Measurements from ENCODE around the gene DENND4C. TPM values are rescaled to one million over a fixed set of nuclear protein-coding genes. Genes with fewer than 3 reads are reported as not detected.

The DENND4C gene
- total RNA-seq, 1 experiment from 2014 or later: 26.6 TPM

DNA sequence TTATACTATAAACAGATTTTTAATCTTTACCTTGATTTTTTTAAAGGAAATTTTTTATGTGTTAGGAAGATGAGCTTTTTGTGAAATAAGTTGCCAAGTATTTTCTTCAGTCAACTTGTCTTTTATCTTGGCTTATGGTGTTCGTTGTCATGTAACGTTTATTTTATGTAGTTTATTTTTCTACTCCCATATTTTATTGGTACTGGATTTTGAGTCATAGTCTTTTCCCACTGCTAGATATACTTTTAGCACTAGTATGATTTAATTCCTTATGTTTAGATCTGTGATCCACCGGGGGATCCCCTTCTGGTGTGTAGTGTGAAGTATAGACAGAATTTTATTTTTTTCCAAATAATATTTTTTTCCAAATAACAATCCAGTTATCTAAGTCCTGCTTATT is 54.2 kb downstream of the DENND4C start:
- H3K9me3 ChIP-seq (ENCODE audit: control insufficient read depth, low read depth, low read length): no peaks in the 10 kb centered on the region
- H3K27ac Mint-ChIP-seq: no peak overlapping the region
- H2BK120ac ChIP-seq (ENCODE audit: low read depth, low read length, poor library complexity, severe bottlenecking): no peak overlapping the region
- no peak overlapping the region for H2BK15ac ChIP-seq (ENCODE audit: low read depth, low read length)
- H3T11ph ChIP-seq (ENCODE audit: low read length): no peak overlapping the region
- H3K23me2 ChIP-seq (ENCODE audit: insufficient read length, low read depth, low read length, poor library complexity, severe bottlenecking): no peaks in the 10 kb centered on the region
- no peaks in the 10 kb centered on the region for H3K79me2 ChIP-seq (ENCODE audit: insufficient read depth, low read length)
- no peak overlapping the region for H4K8ac ChIP-seq (replicated peaks; ENCODE audit: insufficient read length, low read depth, low read length)
- H3K56ac ChIP-seq (ENCODE audit: insufficient read length, low read depth, low read length): no peak overlapping the region
- no peak overlapping the region for H2BK5ac ChIP-seq (ENCODE audit: insufficient read length, low read length)
- H3K9ac ChIP-seq (ENCODE audit: extremely low read depth, insufficient read length, low read length): no peak overlapping the region
- no peaks in the 10 kb centered on the region for H3K27me3 Mint-ChIP-seq (ENCODE audit: low read depth)
- no peak overlapping the region for H3K4ac ChIP-seq (ENCODE audit: low read depth, low read length)
- no peaks in the 10 kb centered on the region for H3K9me3 Mint-ChIP-seq
- no peak overlapping the region for H3K4me2 ChIP-seq (ENCODE audit: insufficient read depth, insufficient read length, low read length)
- WGBS (ENCODE audit: extremely low coverage, insufficient read length, low lambda C conversion rate): no CpG with 5 or more reads among the region's 3 CpGs
- no peaks in the 10 kb centered on the region for H3K4me1 ChIP-seq (ENCODE audit: insufficient read depth, low read length)
- TF ChIP-seq, protein P1, sequence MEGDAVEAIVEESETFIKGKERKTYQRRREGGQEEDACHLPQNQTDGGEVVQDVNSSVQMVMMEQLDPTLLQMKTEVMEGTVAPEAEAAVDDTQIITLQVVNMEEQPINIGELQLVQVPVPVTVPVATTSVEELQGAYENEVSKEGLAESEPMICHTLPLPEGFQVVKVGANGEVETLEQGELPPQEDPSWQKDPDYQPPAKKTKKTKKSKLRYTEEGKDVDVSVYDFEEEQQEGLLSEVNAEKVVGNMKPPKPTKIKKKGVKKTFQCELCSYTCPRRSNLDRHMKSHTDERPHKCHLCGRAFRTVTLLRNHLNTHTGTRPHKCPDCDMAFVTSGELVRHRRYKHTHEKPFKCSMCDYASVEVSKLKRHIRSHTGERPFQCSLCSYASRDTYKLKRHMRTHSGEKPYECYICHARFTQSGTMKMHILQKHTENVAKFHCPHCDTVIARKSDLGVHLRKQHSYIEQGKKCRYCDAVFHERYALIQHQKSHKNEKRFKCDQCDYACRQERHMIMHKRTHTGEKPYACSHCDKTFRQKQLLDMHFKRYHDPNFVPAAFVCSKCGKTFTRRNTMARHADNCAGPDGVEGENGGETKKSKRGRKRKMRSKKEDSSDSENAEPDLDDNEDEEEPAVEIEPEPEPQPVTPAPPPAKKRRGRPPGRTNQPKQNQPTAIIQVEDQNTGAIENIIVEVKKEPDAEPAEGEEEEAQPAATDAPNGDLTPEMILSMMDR (conservative IDR thresholded peaks at IDR 0.05): no peak
- DNase-seq: no peak
- no peak overlapping the region for H2AK5ac ChIP-seq (ENCODE audit: insufficient read length, low read length)
- H2BK20ac ChIP-seq (ENCODE audit: low read depth, low read length, poor library complexity, severe bottlenecking): no peak overlapping the region
- H4K91ac ChIP-seq (ENCODE audit: insufficient read length, low read depth, low read length): no peak overlapping the region
- H3K4me1 Mint-ChIP-seq: no peaks in the 10 kb centered on the region
- peaks cover 0 to 10% (median 3%) of the 10 kb centered on the region in 3 experiments; a peak in 3 of 7 replicates for H3K36me3 Mint-ChIP-seq (ENCODE audit: insufficient read depth in 1 of 3, low read depth in 3 of 3)
- H2AFZ ChIP-seq (ENCODE audit: low read length): no peak overlapping the region
- no peak overlapping the region for H3K18ac ChIP-seq (ENCODE audit: insufficient read length, low read depth, low read length)
- no peak overlapping the region for H3K27ac ChIP-seq (ENCODE audit: insufficient read length, low read depth, low read length)
- no peak overlapping the region for H3K23ac ChIP-seq (ENCODE audit: insufficient read length, low read depth, low read length)
- H4K20me1 ChIP-seq (ENCODE audit: control insufficient read depth, insufficient read depth, insufficient read length): no peaks in the 10 kb centered on the region
- no peaks in the 10 kb centered on the region for H3K27me3 ChIP-seq (ENCODE audit: insufficient read depth, low read length)
- H3K79me1 ChIP-seq (ENCODE audit: insufficient read depth, low read depth, low read length, poor library complexity, severe bottlenecking): peaks cover 6% of the 10 kb centered on the region
- no peak overlapping the region for H4K5ac ChIP-seq (ENCODE audit: insufficient read length, low read depth, low read length)
- H3K4me3 Mint-ChIP-seq: no peak overlapping the region
- no peak overlapping the region for H3K14ac ChIP-seq (ENCODE audit: insufficient read depth, low read length)
- no peak overlapping the region for H2BK12ac ChIP-seq (ENCODE audit: insufficient read length, low read depth, low read length)

Data from H9 (cell line).